Spleen (tissue), 11 donors: Measurements from ENCODE around the gene BRD3. TPM values are rescaled to one million over a fixed set of nuclear protein-coding genes. Genes with fewer than 3 reads are reported as not detected.

Experiments used
- DNase-seq: peaks from one replicate; pipeline ENCODE4 v3.0.0-alpha.2; 2020
- H3K27ac ChIP-seq, 8 donors: fragments of 200-600 bp; sonication (generic) in 7 of 8; 1 replicate in 4 of 8; 2 replicates in 4 of 8; pipeline versions ENCODE4 v1.5.0 to v1.8.0; 2016 to 2021; ENCODE audit warnings: inconsistent platforms in 4 of 8, mild to moderate bottlenecking in 4 of 8, moderate library complexity in 1 of 8
- H3K27me3 ChIP-seq, 7 donors: fragments of 200-600 bp; sonication (generic) in 6 of 7; replicated peaks in 1 of 7; 1 replicate in 4 of 7; 2 replicates in 3 of 7; pipeline versions ENCODE4 v1.5.0 to v1.8.0; 2016 to 2021; ENCODE audit warnings: inconsistent platforms in 3 of 7, mild to moderate bottlenecking in 1 of 7
- H3K36me3 ChIP-seq, 6 donors: fragments of 200-600 bp; sonication (generic) in 5 of 6; 1 replicate in 4 of 6; 2 replicates in 2 of 6; pipeline versions ENCODE4 v1.5.0 to v1.8.0; 2016 to 2021; ENCODE audit warnings: inconsistent platforms in 2 of 6
- H3K4me1 ChIP-seq, 6 donors: fragments of 200-600 bp; sonication (generic) in 5 of 6; 1 replicate in 3 of 6; 2 replicates in 3 of 6; pipeline versions ENCODE4 v1.5.0 to v1.8.0; 2016 to 2021; ENCODE audit warnings: inconsistent platforms in 3 of 6
- H3K4me3 ChIP-seq, 8 donors: fragments of 200-600 bp; sonication (generic) in 7 of 8; 1 replicate in 4 of 8; 2 replicates in 4 of 8; pipeline versions ENCODE4 v1.5.0 to v1.8.0; 2016 to 2021; ENCODE audit warnings: inconsistent platforms in 4 of 8, mild to moderate bottlenecking in 4 of 8, moderate library complexity in 2 of 8
- H3K9me3 ChIP-seq, 8 donors: fragments of 200-600 bp; sonication (generic) in 7 of 8; 1 replicate in 4 of 8; 2 replicates in 4 of 8; pipeline versions ENCODE4 v1.5.0 to v1.8.0; 2016 to 2021; ENCODE audit warnings: inconsistent platforms in 4 of 8
- POLR2A ChIP-seq, 3 donors: fragments of 450-650 bp; IDR thresholded peaks; one replicate each; pipeline ENCODE4 v1.5.1; 2017; ENCODE audit warnings: antibody characterized with exemption in 3 of 3, mild to moderate bottlenecking in 1 of 3
- POLR2AphosphoS5 ChIP-seq, 3 donors: sonication (generic); formaldehyde crosslinking; IDR thresholded peaks; one replicate each; pipeline ENCODE4 v1.5.1; 2017; ENCODE audit warnings: antibody characterized with exemption in 3 of 3
- WGBS, 5 donors: extraction: QIAGEN DNeasy Blood & Tissue Kit in 3 of 5; methylation state at CpG; one replicate each; pipeline versions ENCODE4 v1.1.5 to v1.1.7; 2013 to 2018; 5-methylcytosine and 5-hydroxymethylcytosine counted together
- intact Hi-C: fragments of 100-400 bp; cut with DNase I; formaldehyde crosslinking; loops from one replicate; pipeline ENCODE4 v1.15.0; 2023; ENCODE audit warnings: low total_unique reads
- polyA plus RNA-seq, 3 donors: library from polyadenylated mRNA; stranded (reverse); fragments of 200-250 nt; gene quantifications; one replicate each; pipeline ENCODE4 v1.2.1, GENCODE V29; 2013
- total RNA-seq, 7 donors: library from RNA; depleted of rRNA in 3 of 7; stranded (reverse); fragments of >200 nt in 3 of 7; fragmentation: NEBNext Ultra II Directional in 4 of 7; extraction: Animal tissue kit (Norgen Biotek cat#: 25700) in 4 of 7; gene quantifications; one replicate each; pipeline versions ENCODE4 v1.1.0 to v1.2.1, GENCODE V29; 2016 to 2021
- TF ChIP-seq, protein P1 (sequence below), 11 experiments: fragments of 200-600 bp in 7 of 11; fragments of 450-650 bp in 4 of 11; sonication (generic) in 4 of 11; IDR thresholded peaks in 8 of 11; conservative IDR thresholded peaks in 3 of 11; 1 replicate in 7 of 11; 2 replicates in 4 of 11; pipeline versions ENCODE4 v1.4.0 to v1.8.0; 2016 to 2021; ENCODE audit warnings: antibody characterized with exemption in 11 of 11, inconsistent platforms in 4 of 11, mild to moderate bottlenecking in 1 of 11
- donor health status: healthy with polysubstance abuse.
- donor health status: DM: no; HTN: no; CAD: no; lungs with moderate emphysema.
- donor health status: DM: no; HTN: no; CAD: no.
- donor health status: Bipolar disorder and iron deficiency.
- donor health status: healthy.
- donor health status: DM: no; HTN: no; CAD: no.
- donor health status: DM: yes; HTN: yes; CAD: no.

BRD3 gene
- total and polyA plus RNA-seq, 10 donors, result 5.9 to 54.0 (median 30.0) TPM

GRCh38 chr9:134035041-134036039 lies 32.5 kb downstream of the BRD3 start:
- 93 to 97% (median 95%) methylated on average over 20 to 28 of the region's 28 CpGs for WGBS, 5 donors
- TF ChIP-seq POLR2A (IDR thresholded peaks at IDR 0.05) (no peak), POLR2AphosphoS5 (IDR thresholded peaks at IDR 0.05) (peak in 2 of 3 donors; percentile 15 to 44)
- TF ChIP-seq, protein P1, sequence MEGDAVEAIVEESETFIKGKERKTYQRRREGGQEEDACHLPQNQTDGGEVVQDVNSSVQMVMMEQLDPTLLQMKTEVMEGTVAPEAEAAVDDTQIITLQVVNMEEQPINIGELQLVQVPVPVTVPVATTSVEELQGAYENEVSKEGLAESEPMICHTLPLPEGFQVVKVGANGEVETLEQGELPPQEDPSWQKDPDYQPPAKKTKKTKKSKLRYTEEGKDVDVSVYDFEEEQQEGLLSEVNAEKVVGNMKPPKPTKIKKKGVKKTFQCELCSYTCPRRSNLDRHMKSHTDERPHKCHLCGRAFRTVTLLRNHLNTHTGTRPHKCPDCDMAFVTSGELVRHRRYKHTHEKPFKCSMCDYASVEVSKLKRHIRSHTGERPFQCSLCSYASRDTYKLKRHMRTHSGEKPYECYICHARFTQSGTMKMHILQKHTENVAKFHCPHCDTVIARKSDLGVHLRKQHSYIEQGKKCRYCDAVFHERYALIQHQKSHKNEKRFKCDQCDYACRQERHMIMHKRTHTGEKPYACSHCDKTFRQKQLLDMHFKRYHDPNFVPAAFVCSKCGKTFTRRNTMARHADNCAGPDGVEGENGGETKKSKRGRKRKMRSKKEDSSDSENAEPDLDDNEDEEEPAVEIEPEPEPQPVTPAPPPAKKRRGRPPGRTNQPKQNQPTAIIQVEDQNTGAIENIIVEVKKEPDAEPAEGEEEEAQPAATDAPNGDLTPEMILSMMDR (IDR thresholded peaks at IDR 0.05 in 8 of 11, conservative IDR thresholded peaks at IDR 0.05 in 3 of 11), result no peak
- peaks cover 0 to 22% (median 16%) of the 10 kb centered on the region in 8 donors for H3K9me3 ChIP-seq
- H3K27me3 ChIP-seq, result no peaks in the 10 kb centered on the region
- H3K27ac ChIP-seq, result no peak overlapping the region
- H3K4me3 ChIP-seq, result no peak overlapping the region
- intact Hi-C loops, result no loop called here
- H3K4me1 ChIP-seq, result no peaks in the 10 kb centered on the region
- DNase-seq, result peak; percentile 68
- peaks cover 0 to 100% (median 94%) of the 10 kb centered on the region in 6 donors for H3K36me3 ChIP-seq

DNA sequence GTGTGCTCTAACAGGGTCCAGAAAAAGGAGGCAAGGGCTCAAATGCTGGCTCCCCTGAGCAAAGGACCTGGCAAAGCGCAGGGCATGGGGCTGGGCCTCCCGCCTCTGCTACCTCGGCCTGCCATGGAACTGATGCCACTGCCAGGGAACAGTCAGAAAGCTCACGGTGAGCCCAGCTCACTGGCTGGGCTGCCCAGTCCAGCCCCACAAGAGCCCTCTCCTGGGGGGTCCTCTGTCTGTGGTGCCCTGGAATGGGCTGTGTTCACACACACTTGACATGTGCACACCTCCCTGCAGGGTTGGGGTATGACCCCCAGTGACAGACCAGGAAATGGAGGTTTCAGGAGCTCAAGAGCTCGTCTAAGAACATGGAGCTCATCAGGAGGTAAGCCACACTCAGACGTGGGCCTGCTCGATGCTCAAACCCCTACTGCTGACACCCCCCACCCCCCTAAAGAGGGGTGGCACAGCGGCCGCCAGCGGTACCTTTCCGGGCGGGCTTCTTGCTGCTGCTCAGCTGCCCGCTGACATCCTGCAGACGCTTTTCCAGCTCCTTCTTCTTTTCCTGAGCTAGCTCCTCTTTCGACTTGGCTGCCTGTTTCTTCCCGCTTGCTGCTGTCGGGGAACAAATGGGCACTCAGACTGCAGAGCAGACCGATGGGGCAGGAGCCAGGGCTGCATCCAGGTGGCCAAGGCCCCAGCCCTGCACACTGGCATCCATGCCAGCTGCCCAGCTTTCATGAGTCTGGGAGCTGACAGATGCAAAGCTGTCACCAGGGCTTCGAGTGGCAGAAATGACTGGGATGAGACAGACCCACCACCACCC lies 33.4 kb downstream of the BRD3 start:
- peak; percentile 57 for DNase-seq

GRCh38 chr9:134033516-134034214 lies 34.2 kb downstream of the BRD3 start:
- WGBS, 5 donors, result 93 to 95% (median 94%) methylated on average over 26 of the region's 26 CpGs
- H3K4me3 ChIP-seq, result no peak overlapping the region
- peaks cover 0 to 100% (median 81%) of the 10 kb centered on the region in 6 donors for H3K36me3 ChIP-seq
- H3K4me1 ChIP-seq, result no peaks in the 10 kb centered on the region
- H3K27me3 ChIP-seq, result no peaks in the 10 kb centered on the region
- H3K27ac ChIP-seq, result no peak overlapping the region
- TF ChIP-seq POLR2AphosphoS5 (IDR thresholded peaks at IDR 0.05) (no peak), POLR2A (IDR thresholded peaks at IDR 0.05) (no peak)
- TF ChIP-seq, protein P1 (IDR thresholded peaks at IDR 0.05 in 8 of 11, conservative IDR thresholded peaks at IDR 0.05 in 3 of 11), result no peak
- peak; percentile 63 for DNase-seq
- intact Hi-C loops, result no loop called here
- peaks cover 0 to 18% (median 14%) of the 10 kb centered on the region in 8 donors for H3K9me3 ChIP-seq

More for the DNA sequence above, 33.4 kb downstream of the BRD3 start:
- no peak overlapping the region for H3K4me3 ChIP-seq
- intact Hi-C loops, result no loop called here
- H3K9me3 ChIP-seq, result peaks cover 0 to 22% (median 16%) of the 10 kb centered on the region in 8 donors
- TF ChIP-seq POLR2AphosphoS5 (IDR thresholded peaks at IDR 0.05) (no peak), POLR2A (IDR thresholded peaks at IDR 0.05) (no peak)
- TF ChIP-seq, protein P1 (IDR thresholded peaks at IDR 0.05 in 8 of 11, conservative IDR thresholded peaks at IDR 0.05 in 3 of 11), result no peak
- H3K27ac ChIP-seq, result no peak overlapping the region
- H3K4me1 ChIP-seq, result no peaks in the 10 kb centered on the region
- WGBS, 5 donors, result 92 to 97% (median 94%) methylated on average over 15 to 19 of the region's 19 CpGs
- H3K36me3 ChIP-seq, result peaks cover 0 to 100% (median 85%) of the 10 kb centered on the region in 6 donors
- H3K27me3 ChIP-seq, result no peaks in the 10 kb centered on the region
